Activated naive CD8-positive, alpha-beta T cell treated with anti-CD3 and anti-CD28 coated beads for 36 hours (primary cell): ENCODE measurements around the gene PRSS21. TPM values are rescaled to one million over a fixed set of nuclear protein-coding genes. Genes with fewer than 3 reads are reported as not detected.

Experiments
- DNase-seq: peaks from one replicate; pipeline ENCODE4 v3.0.0; 2021
- H3K27ac Mint-ChIP-seq: one replicate; pipeline ENCODE4 v1.8.0; 2022; ENCODE audit warnings: mild to moderate bottlenecking, moderate library complexity, mixed read lengths
- H3K27me3 Mint-ChIP-seq: one replicate; pipeline ENCODE4 v1.8.0; 2022; ENCODE audit warnings: mild to moderate bottlenecking, mixed read lengths
- H3K36me3 Mint-ChIP-seq: one replicate; pipeline ENCODE4 v1.8.0; 2021; ENCODE audit warnings: mild to moderate bottlenecking, mixed read lengths
- H3K4me1 Mint-ChIP-seq: one replicate; pipeline ENCODE4 v1.8.0; 2021; ENCODE audit warnings: mixed read lengths
- H3K4me3 Mint-ChIP-seq: one replicate; pipeline ENCODE4 v1.8.0; 2022; ENCODE audit warnings: mild to moderate bottlenecking, moderate library complexity, mixed read lengths
- H3K9me3 Mint-ChIP-seq: one replicate; pipeline ENCODE4 v1.8.0; 2022; ENCODE audit warnings: mixed read lengths
- total RNA-seq, 2 experiments: library from RNA; stranded (reverse); gene quantifications; one replicate each; pipeline ENCODE4 v1.2.3, GENCODE V29; 2021

The PRSS21 gene
- 10 to 100 TPM; 11.2 to 13.1 TPM for total RNA-seq

GRCh38 chr16:2816751-2817339, at the start of gene PRSS21:
Gene PRSS21 (plus strand): TSS chr16:2817237. CDS start chr16:2817269, 32 bp downstream.
- peak; percentile 47 for DNase-seq
- Mint-ChIP-seq H3K27ac (peak within 1 kb of the TSS; percentile 45), H3K9me3 (no peaks in the 10 kb centered on the region), H3K4me3 (peak within 1 kb of the TSS; percentile 74), H3K4me1 (no peaks in the 10 kb centered on the region), H3K27me3 (peaks cover 3% of the 10 kb centered on the region), H3K36me3 (peaks cover 1% of the 10 kb centered on the region)

GRCh38 chr16:2767891-2768290, 49.1 kb upstream of the PRSS21 start:
- peaks cover 50% of the 10 kb centered on the region for H3K36me3 Mint-ChIP-seq
- H3K4me1 Mint-ChIP-seq: peaks cover 8% of the 10 kb centered on the region
- no peaks in the 10 kb centered on the region for H3K9me3 Mint-ChIP-seq
- no peak overlapping the region for H3K4me3 Mint-ChIP-seq
- no peak for DNase-seq
- no peaks in the 10 kb centered on the region for H3K27me3 Mint-ChIP-seq
- no peak overlapping the region for H3K27ac Mint-ChIP-seq

- no peak overlapping the region for H3K4me3 Mint-ChIP-seq
- H3K36me3 Mint-ChIP-seq: peaks cover 44% of the 10 kb centered on the region
- no peaks in the 10 kb centered on the region for H3K27me3 Mint-ChIP-seq
- no peak for DNase-seq
- peaks cover 8% of the 10 kb centered on the region for H3K4me1 Mint-ChIP-seq
- no peaks in the 10 kb centered on the region for H3K9me3 Mint-ChIP-seq
- no peak overlapping the region for H3K27ac Mint-ChIP-seq
Observed at GRCh38 chr16:2768403-2769089, 48.5 kb upstream of the PRSS21 start.

- Mint-ChIP-seq H3K4me1 (peaks cover 8% of the 10 kb centered on the region), H3K27ac (no peak overlapping the region), H3K36me3 (peaks cover 39% of the 10 kb centered on the region), H3K4me3 (no peak overlapping the region), H3K27me3 (no peaks in the 10 kb centered on the region), H3K9me3 (no peaks in the 10 kb centered on the region)
- no peak for DNase-seq
Observed at GRCh38 chr16:2769100-2769529, 47.9 kb upstream of the PRSS21 start.

GRCh38 chr16:2769675-2770056, 47.4 kb upstream of the PRSS21 start:
- Mint-ChIP-seq H3K27ac (peak overlapping the region; percentile 16), H3K4me1 (peaks cover 10% of the 10 kb centered on the region), H3K36me3 (peaks cover 38% of the 10 kb centered on the region), H3K9me3 (no peaks in the 10 kb centered on the region), H3K4me3 (no peak overlapping the region), H3K27me3 (no peaks in the 10 kb centered on the region)
- DNase-seq: no peak

- Mint-ChIP-seq H3K4me1 (peaks cover 13% of the 10 kb centered on the region), H3K9me3 (no peaks in the 10 kb centered on the region), H3K27me3 (no peaks in the 10 kb centered on the region), H3K4me3 (no peak overlapping the region), H3K27ac (peak overlapping the region; percentile 56), H3K36me3 (peaks cover 33% of the 10 kb centered on the region)
- DNase-seq: no peak
Observed at GRCh38 chr16:2770057-2770951, 46.7 kb upstream of the PRSS21 start.

- H3K4me3 Mint-ChIP-seq: no peak overlapping the region
- DNase-seq: no peak
- H3K9me3 Mint-ChIP-seq: no peaks in the 10 kb centered on the region
- peak overlapping the region; percentile 73 for H3K27ac Mint-ChIP-seq
- peaks cover 21% of the 10 kb centered on the region for H3K4me1 Mint-ChIP-seq
- no peaks in the 10 kb centered on the region for H3K27me3 Mint-ChIP-seq
- H3K36me3 Mint-ChIP-seq: peaks cover 22% of the 10 kb centered on the region
Observed at GRCh38 chr16:2771496-2772402, 45.3 kb upstream of the PRSS21 start.

GRCh38 chr16:2773188-2773968, 43.7 kb upstream of the PRSS21 start:
- no peak overlapping the region for H3K27ac Mint-ChIP-seq
- H3K4me1 Mint-ChIP-seq: peaks cover 24% of the 10 kb centered on the region
- H3K9me3 Mint-ChIP-seq: no peaks in the 10 kb centered on the region
- H3K27me3 Mint-ChIP-seq: no peaks in the 10 kb centered on the region
- H3K36me3 Mint-ChIP-seq: peaks cover 21% of the 10 kb centered on the region
- no peak for DNase-seq
- no peak overlapping the region for H3K4me3 Mint-ChIP-seq

- Mint-ChIP-seq H3K4me3 (no peak overlapping the region), H3K27me3 (no peaks in the 10 kb centered on the region), H3K27ac (no peak overlapping the region), H3K9me3 (no peaks in the 10 kb centered on the region), H3K4me1 (peaks cover 28% of the 10 kb centered on the region), H3K36me3 (peaks cover 25% of the 10 kb centered on the region)
- DNase-seq: no peak
Observed at GRCh38 chr16:2774161-2774891, 42.7 kb upstream of the PRSS21 start.

GRCh38 chr16:2775131-2775716, 41.8 kb upstream of the PRSS21 start:
- Mint-ChIP-seq H3K27me3 (no peaks in the 10 kb centered on the region), H3K4me3 (peak overlapping the region; percentile 32), H3K27ac (peak overlapping the region; percentile 52), H3K4me1 (peaks cover 30% of the 10 kb centered on the region), H3K9me3 (no peaks in the 10 kb centered on the region), H3K36me3 (peaks cover 18% of the 10 kb centered on the region)
- DNase-seq: no peak

- DNase-seq: no peak
- Mint-ChIP-seq H3K36me3 (peaks cover 18% of the 10 kb centered on the region), H3K4me3 (peak overlapping the region; percentile 96), H3K4me1 (peaks cover 30% of the 10 kb centered on the region), H3K27me3 (no peaks in the 10 kb centered on the region), H3K9me3 (no peaks in the 10 kb centered on the region), H3K27ac (peak overlapping the region; percentile 86)
Observed at GRCh38 chr16:2775765-2776499, 41.1 kb upstream of the PRSS21 start.

- Mint-ChIP-seq H3K27me3 (no peaks in the 10 kb centered on the region), H3K4me1 (peaks cover 30% of the 10 kb centered on the region), H3K36me3 (peaks cover 18% of the 10 kb centered on the region), H3K27ac (peak overlapping the region; percentile 86), H3K4me3 (peak overlapping the region; percentile 96), H3K9me3 (no peaks in the 10 kb centered on the region)
- DNase-seq: peak; percentile 61
Observed at GRCh38 chr16:2776500-2777139, 40.4 kb upstream of the PRSS21 start.
